ENCODE data around the gene SMYD3.

SMYD3 gene

GRCh38 chr1:246515390-246516005 is 8.4 kb upstream of the SMYD3 start:
- DNase-seq, result no peak

- DNase-seq, result no peak
Measured at GRCh38 chr1:246513619-246514343, 6.7 kb upstream of the SMYD3 start.

- no peak for DNase-seq
Measured at GRCh38 chr1:246513041-246513440, 6.0 kb upstream of the SMYD3 start.

DNA sequence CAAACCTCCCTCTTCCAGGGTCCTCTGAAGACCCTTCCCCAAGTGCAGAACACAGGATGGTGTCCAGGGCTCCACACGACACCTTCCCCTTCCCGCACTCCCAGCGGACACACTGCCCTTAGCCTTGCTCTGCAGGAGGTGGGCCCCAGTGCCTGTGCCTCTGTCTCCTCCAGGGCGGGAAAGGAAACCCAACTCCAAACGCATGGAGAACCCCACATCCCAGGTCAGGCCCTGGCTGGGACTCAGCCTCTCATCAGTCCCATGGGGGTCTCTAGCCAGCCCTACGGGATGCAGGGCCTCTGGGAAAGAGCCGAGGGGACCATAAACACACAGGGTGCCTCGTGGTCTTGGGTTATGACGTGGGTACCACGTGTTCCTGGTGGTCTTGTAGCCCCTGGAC is 5.6 kb upstream of the SMYD3 start:
- DNase-seq, result no peak

GRCh38 chr1:246512230-246512629 is 5.2 kb upstream of the SMYD3 start:
- DNase-seq, result no peak

GRCh38 chr1:246511203-246511602 is 4.1 kb upstream of the SMYD3 start:
- no peak for DNase-seq

DNA sequence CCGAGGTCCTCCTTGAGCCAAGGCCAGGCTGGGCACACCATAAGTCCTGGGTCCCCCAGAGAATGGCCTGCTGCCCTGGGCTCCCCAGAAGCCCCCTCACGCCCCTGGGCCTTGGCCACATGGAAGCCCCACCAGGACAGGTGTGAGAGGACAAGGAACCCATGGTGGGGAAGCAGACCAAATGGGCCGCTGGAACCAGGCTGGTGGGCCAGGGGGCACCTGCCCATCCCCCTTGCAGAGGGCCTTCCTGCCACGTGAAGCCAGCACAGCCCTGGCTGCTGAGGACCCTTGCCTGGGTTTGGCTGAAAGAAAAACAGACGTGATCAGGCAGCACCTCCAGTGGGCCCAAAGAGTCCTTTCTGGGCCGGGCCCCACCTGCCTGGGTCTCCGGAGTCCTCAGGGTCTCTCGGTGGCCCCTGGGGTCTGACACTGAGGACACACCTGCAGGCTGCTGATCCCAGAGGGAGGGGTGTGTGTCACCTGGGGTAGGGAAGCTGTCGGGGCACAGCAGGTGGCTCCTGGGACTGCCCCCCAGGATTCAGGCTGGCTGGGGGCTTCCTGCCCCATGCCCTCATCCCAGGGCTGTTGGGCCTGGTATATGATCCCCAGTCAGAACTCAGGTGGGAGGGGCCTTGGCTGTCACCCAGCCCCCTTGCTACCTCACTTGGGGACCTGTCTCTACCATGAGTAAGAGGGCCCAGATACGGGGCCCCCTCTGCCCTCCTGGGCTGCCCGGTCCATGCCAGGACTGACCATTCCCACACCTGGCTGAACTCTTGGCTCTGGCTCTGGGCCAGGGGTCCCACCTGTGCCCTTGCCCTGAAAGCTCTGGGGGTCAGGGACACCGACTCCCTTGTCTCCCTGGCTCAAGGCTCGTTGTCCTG is 3.3 kb upstream of the SMYD3 start:
- DNase-seq, result no peak

- no peak for DNase-seq
Measured at GRCh38 chr1:246508897-246509688, 2.0 kb upstream of the SMYD3 start.

DNA sequence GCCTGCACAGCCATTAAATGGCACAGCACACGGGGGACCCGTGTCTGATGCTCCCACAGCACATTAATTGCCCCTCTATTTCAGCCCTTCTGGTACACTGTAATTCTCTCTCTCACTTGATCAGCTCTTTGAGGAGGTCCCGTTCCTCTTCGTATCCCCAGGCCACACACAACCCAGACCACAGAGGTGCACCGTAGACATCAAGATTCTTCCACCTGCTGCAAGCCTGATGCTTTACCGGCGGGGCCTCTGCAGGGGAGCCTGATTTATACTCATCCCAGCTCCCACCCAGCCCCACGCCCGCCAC is 759 bp downstream of the SMYD3 start:
- DNase-seq, result peak; percentile 20

DNA sequence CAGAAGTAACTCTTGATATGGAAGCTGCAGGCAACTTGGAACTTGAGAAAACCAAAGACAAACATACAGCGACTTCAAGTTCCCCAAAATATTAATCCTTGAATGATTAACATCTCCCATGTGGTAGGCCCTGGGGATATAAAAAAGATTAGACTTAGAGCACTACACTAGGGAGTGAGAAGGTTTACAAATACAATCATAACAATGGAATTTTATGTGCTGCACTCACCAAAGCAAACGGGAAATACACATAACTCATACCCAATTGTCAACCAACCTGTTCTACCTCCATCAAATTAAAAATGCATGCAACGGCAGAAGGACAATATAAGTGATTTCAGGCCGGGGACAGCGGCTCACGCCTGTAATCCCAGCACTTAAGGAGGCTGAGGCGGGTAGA is 3.7 kb downstream of the SMYD3 start:
- no peak for DNase-seq

DNA sequence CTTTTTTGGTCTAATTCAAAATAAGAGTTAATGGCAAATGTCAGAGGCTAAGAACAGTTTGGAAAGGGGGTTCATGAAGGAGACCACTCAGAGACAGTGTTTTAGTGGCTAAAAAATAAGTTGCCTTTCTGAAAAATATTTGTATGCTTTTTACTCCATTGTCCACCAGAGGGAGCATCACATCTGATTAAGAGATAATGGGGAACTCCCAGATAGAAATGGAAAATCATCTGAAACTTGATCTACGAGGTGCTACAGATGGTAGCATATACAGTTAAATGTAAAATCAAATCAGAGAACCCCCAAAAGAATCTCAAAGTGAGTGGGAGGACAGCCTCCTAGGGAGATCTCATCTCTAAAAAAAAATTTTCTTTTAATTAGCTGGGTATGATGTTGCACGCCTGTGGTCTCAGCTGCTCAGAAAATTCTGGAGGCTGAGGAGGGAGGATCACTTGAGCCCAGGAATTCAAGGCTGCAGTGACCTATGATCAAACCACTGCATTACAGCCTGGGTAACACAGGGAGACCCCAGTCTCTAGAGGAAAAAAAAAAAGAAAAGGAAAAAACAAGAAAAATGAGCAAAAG is 9.7 kb downstream of the SMYD3 start:
- peak; percentile 19 for DNase-seq

GRCh38 chr1:246492611-246493245 is 14.4 kb downstream of the SMYD3 start:
- DNase-seq, result peak; percentile 42

DNA sequence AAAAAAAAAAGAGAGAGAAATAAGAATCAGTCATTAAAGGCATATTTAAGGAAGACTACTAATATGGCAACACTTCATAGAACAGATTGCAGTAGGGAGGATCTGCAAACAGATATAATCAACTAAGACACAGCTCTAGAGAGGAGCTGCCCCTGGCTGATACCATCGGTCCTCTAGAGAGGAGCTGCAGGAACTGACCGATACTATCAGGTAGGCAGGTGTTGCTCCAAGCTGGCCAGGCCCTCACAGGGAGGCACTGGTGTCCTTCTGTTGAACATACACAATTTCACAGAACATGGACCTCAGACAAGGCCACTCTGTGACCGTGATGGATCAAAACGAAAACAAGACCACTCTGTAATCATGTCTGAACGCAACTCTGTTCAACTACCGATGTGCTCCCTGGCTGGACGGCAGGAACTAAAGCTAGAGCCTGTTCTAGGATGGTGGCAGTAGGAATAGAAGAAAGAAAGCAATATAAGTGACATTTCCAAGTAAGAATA is 15.5 kb downstream of the SMYD3 start:
- DNase-seq, result no peak

- no peak for DNase-seq
Measured at GRCh38 chr1:246488674-246489073, 18.4 kb downstream of the SMYD3 start.

- DNase-seq, result no peak
Measured at GRCh38 chr1:246483569-246483933, 23.5 kb downstream of the SMYD3 start.

DNA sequence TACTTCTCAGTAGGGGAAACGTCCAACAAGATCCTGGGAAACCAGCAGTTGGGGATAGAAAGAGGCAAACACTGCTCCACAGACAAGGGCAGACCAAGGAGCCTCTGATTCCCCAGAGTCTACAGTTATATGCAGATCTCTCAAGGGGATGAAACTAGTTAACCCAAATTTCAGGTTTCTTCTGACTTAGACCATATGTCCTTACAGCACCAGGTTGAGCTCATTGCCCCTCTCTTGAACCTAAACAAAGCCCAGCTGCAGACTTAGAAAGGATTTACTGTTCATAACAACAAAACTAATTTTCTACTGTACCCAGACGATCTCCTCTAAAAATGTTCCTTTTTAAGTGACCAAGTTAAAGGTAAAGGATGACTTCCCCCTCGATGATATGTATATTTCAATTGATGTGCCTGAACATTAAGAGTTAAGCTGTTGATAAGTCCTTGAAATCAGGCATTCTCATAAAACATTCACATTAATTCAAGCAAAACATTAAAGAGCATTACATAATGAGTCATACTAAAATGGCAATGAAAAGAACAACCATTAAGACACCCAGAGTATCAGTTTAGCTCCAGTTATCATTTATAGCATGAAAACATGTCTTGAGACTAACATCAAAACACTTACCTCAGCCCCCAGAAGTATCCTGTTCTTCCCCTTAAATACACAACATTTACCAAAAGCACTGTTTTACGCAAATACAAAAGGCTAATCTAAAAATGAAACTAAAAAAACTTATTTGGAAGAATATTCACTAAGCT is 24.1 kb downstream of the SMYD3 start:
- no peak for DNase-seq

- no peak for DNase-seq
Measured at GRCh38 chr1:246479061-246479460, 28.0 kb downstream of the SMYD3 start.

DNA sequence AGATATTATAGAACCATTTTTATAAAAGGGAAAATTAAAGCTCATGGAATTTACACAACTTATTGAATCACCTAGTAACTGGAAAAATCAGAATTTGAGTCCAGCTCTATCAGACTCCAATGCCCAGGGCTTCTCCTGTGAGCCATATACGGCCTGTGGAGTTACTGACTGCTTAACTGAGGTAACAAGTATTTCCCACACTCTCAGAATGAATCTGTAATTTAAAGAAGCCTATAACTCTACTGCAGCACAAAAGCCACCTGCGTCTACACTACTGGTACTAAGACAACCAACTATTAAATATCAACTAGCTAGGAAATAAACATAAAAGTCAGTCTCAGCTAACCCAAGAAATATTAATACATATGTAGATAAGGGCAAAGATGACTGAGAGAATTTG is 29.4 kb downstream of the SMYD3 start:
- DNase-seq, result no peak

DNA sequence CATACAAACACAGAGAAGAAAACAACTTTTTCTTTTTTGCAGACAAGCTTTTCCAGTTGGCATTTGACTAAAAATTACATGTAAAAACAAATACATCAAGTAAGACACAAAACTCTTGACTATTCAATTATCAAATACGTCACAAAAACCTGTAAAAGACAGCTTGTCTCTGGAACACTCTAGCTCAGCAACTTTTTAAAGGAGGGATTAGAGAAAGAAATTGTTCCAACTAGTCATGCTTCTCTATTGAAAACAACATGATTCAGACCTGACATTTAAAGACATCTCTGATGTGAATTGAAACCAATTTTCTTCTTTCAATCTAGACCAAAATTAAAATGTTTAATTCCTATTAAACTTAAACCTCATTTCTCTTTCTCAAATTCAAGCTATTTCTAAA is 30.3 kb downstream of the SMYD3 start:
- no peak for DNase-seq

DNA sequence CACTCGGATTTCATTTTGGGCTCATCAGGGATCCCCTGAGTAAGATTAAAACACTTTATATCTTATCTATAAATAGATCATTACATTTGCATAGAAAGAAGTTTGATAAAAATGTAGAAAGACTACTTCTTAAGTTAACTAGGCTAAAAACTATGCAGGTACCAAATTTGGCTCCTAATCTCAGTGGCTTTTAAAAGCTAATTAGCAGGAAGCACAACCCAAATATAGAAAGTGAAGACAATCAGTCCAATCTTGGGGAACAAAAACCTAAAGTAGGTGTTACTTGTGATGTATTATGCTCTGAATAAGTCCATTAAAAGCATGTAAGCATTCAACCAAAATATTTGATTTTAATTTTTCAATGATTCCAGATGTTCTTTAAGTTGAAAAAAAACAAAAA is 35.4 kb downstream of the SMYD3 start:
- DNase-seq, result no peak

DNA sequence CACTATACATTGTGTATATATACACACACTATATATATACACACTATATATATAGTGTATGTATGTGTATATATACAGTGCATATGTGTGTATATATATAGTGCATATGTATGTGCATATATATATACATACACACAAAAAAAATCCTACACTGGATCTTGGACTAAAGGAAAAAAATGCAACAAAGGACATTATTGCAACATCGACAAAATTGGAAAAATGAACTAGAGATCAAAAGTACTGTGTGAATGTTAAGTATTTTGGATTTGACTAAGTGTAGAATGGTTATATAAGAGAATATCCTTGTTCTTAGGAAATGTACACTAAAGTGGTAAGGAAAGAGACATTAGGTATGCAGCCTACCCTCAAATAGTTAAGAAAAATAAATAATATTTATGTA is 36.5 kb downstream of the SMYD3 start:
- no peak for DNase-seq

Data from CD4-positive, alpha-beta T cell treated with Interleukin-6 for 4 hours (primary cell).